ENCODE results near the gene WFDC5. TPM values are rescaled to one million over a fixed set of nuclear protein-coding genes. Genes with fewer than 3 reads are reported as not detected.

The WFDC5 gene
- total RNA-seq, 1 donor from 2014 or later = not detected

DNA sequence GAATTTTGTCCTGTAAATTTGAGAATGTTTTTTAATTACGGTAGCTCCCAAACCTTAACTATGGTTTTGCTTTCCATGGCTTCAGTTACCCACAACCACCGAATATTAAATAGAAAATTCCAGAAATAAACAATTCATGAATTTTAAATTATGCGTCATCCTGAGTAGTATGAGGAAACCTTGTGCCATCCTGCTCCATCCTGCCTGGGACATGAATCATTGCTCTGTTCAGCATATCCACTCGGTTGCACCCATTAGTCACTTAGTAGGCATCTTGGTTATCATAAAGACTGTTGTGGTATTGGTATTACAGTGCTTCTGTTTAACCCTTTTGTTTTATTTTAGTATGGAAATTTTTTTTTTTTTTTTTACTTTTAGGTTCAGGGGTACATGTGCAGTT lies 53.7 kb downstream of the WFDC5 start:
- no peak overlapping the region for H3K4me3 Mint-ChIP-seq (ENCODE audit: unreplicated experiment)
- peaks cover 2% of the 10 kb centered on the region for H3K36me3 Mint-ChIP-seq (ENCODE audit: low read depth, unreplicated experiment)
- no peaks in the 10 kb centered on the region for H3K4me1 Mint-ChIP-seq (ENCODE audit: unreplicated experiment)
- no peak overlapping the region for H3K27ac Mint-ChIP-seq (ENCODE audit: unreplicated experiment)
- no peak for TF ChIP-seq CTCF (IDR thresholded peaks at IDR 0.05; ENCODE audit: unreplicated experiment)
- H3K9me3 Mint-ChIP-seq (ENCODE audit: unreplicated experiment) = no peaks in the 10 kb centered on the region
- no peak for DNase-seq (ENCODE audit: low spot score)
- peaks cover 1% of the 10 kb centered on the region for H3K27me3 Mint-ChIP-seq (ENCODE audit: unreplicated experiment)

- Mint-ChIP-seq H3K27ac (ENCODE audit: unreplicated experiment) (no peak overlapping the region), H3K27me3 (ENCODE audit: unreplicated experiment) (peaks cover 1% of the 10 kb centered on the region), H3K4me1 (ENCODE audit: unreplicated experiment) (no peaks in the 10 kb centered on the region), H3K4me3 (ENCODE audit: unreplicated experiment) (no peak overlapping the region), H3K36me3 (ENCODE audit: low read depth, unreplicated experiment) (peaks cover 2% of the 10 kb centered on the region), H3K9me3 (ENCODE audit: unreplicated experiment) (no peaks in the 10 kb centered on the region)
- TF ChIP-seq CTCF (IDR thresholded peaks at IDR 0.05; ENCODE audit: unreplicated experiment) = no peak
- no peak for DNase-seq (ENCODE audit: low spot score)
Observed at GRCh38 chr20:45060294-45060693, 54.7 kb downstream of the WFDC5 start.

Other genes starting within 250 kb of the WFDC5 start
- gene YWHAB, start 229.5 kb downstream of the WFDC5 start, total RNA-seq (ENCODE audit: unreplicated experiment) = 183 TPM
- gene PABPC1L, start 205.1 kb downstream of the WFDC5 start, total RNA-seq (ENCODE audit: unreplicated experiment) = 17.3 TPM
- gene TOMM34, start 154.8 kb downstream of the WFDC5 start, total RNA-seq (ENCODE audit: unreplicated experiment) = 46.2 TPM
- gene STK4, start 148.7 kb downstream of the WFDC5 start, total RNA-seq (ENCODE audit: unreplicated experiment) = 34.1 TPM
- 0.10 TPM for gene KCNS1, start 14.0 kb downstream of the WFDC5 start, total RNA-seq (ENCODE audit: unreplicated experiment)
- gene WFDC12, start 9.3 kb upstream of the WFDC5 start, total RNA-seq (ENCODE audit: unreplicated experiment) = not detected
- not detected for gene PI3, start 59.7 kb upstream of the WFDC5 start, total RNA-seq (ENCODE audit: unreplicated experiment)
- not detected for gene SEMG1, start 91.9 kb upstream of the WFDC5 start, total RNA-seq (ENCODE audit: unreplicated experiment)
- not detected for gene SEMG2, start 106.2 kb upstream of the WFDC5 start, total RNA-seq (ENCODE audit: unreplicated experiment)
- 0.82 TPM for gene SLPI, start 139.4 kb upstream of the WFDC5 start, total RNA-seq (ENCODE audit: unreplicated experiment)
- gene RBPJL, start 191.7 kb upstream of the WFDC5 start, total RNA-seq (ENCODE audit: unreplicated experiment) = not detected
- gene MATN4, start 193.1 kb upstream of the WFDC5 start, total RNA-seq (ENCODE audit: unreplicated experiment) = not detected
- gene SDC4, start 233.2 kb upstream of the WFDC5 start, total RNA-seq (ENCODE audit: unreplicated experiment) = 7.4 TPM
- gene SYS1, start 248.0 kb upstream of the WFDC5 start, total RNA-seq (ENCODE audit: unreplicated experiment) = 20.0 TPM